ENCODE data around the gene RARS2.
"Not testable (repeated sequence)": the region's sequence is repeated elsewhere in the genome, so short reads cannot be mapped to it uniquely, and the experiment has no call there.

Gene RARS2

GRCh38 chr6:87589693-87590416 lies at the start of gene RARS2, which contains the start of gene ORC3:
TSS of gene RARS2 (minus strand) at chr6:87589987. CDS start at chr6:87589957, 30 bp downstream.
TSS of gene ORC3 (plus strand) at chr6:87590135. CDS start at chr6:87590169, 34 bp downstream.
- DNase-seq (peak; percentile 97), ATAC-seq (peak; percentile 100)
- H3K4me3 Mint-ChIP-seq, result peak within 1 kb of the TSS; percentile 90
- H3K36me3 Mint-ChIP-seq (ENCODE audit: low read depth), result peaks cover 21% of the 10 kb centered on the region
- H3K27ac Mint-ChIP-seq, result peak within 1 kb of the TSS; percentile 93
- H3K27me3 Mint-ChIP-seq, result no peaks in the 10 kb centered on the region
- no peaks in the 10 kb centered on the region for H3K9me3 Mint-ChIP-seq
- H3K4me1 Mint-ChIP-seq, result peaks cover 57% of the 10 kb centered on the region

GRCh38 chr6:87639373-87639772 lies 49.6 kb upstream of the RARS2 start:
- no peak for ATAC-seq
- Mint-ChIP-seq H3K27me3 (no peaks in the 10 kb centered on the region), H3K36me3 (ENCODE audit: low read depth) (peaks cover 25% of the 10 kb centered on the region), H3K4me1 (no peaks in the 10 kb centered on the region), H3K27ac (no peak overlapping the region), H3K4me3 (no peak overlapping the region), H3K9me3 (no peaks in the 10 kb centered on the region)
- no peak for DNase-seq

GRCh38 chr6:87637106-87637505 lies 47.3 kb upstream of the RARS2 start:
- Mint-ChIP-seq H3K4me3 (no peak overlapping the region), H3K4me1 (no peaks in the 10 kb centered on the region), H3K9me3 (no peaks in the 10 kb centered on the region), H3K27ac (no peak overlapping the region), H3K27me3 (no peaks in the 10 kb centered on the region), H3K36me3 (ENCODE audit: low read depth) (peaks cover 25% of the 10 kb centered on the region)
- DNase-seq (no peak), ATAC-seq (no peak)

- Mint-ChIP-seq H3K27ac (no peak overlapping the region), H3K27me3 (no peaks in the 10 kb centered on the region), H3K4me3 (no peak overlapping the region), H3K9me3 (no peaks in the 10 kb centered on the region), H3K36me3 (ENCODE audit: low read depth) (peaks cover 25% of the 10 kb centered on the region), H3K4me1 (no peaks in the 10 kb centered on the region)
- DNase-seq (no peak), ATAC-seq (no peak)
Measured at GRCh38 chr6:87636315-87636714, 46.5 kb upstream of the RARS2 start.

GRCh38 chr6:87633851-87634250 lies 44.1 kb upstream of the RARS2 start:
- H3K4me1 Mint-ChIP-seq, result no peaks in the 10 kb centered on the region
- H3K36me3 Mint-ChIP-seq (ENCODE audit: low read depth), result peaks cover 21% of the 10 kb centered on the region
- H3K27me3 Mint-ChIP-seq, result no peaks in the 10 kb centered on the region
- no peak overlapping the region for H3K27ac Mint-ChIP-seq
- no peak overlapping the region for H3K4me3 Mint-ChIP-seq
- ATAC-seq (no peak), DNase-seq (no peak)
- no peaks in the 10 kb centered on the region for H3K9me3 Mint-ChIP-seq

- Mint-ChIP-seq H3K4me3 (no peak overlapping the region), H3K36me3 (ENCODE audit: low read depth) (peaks cover 8% of the 10 kb centered on the region), H3K4me1 (no peaks in the 10 kb centered on the region), H3K9me3 (no peaks in the 10 kb centered on the region), H3K27ac (no peak overlapping the region), H3K27me3 (no peaks in the 10 kb centered on the region)
- ATAC-seq (no peak), DNase-seq (no peak)
Measured at GRCh38 chr6:87630746-87631145, 41.0 kb upstream of the RARS2 start.

- Mint-ChIP-seq H3K4me3 (no peak overlapping the region), H3K4me1 (no peaks in the 10 kb centered on the region), H3K27ac (no peak overlapping the region), H3K27me3 (no peaks in the 10 kb centered on the region), H3K36me3 (ENCODE audit: low read depth) (peaks cover 17% of the 10 kb centered on the region), H3K9me3 (no peaks in the 10 kb centered on the region)
- no peak for ATAC-seq
- no peak for DNase-seq
Measured at GRCh38 chr6:87628881-87629280, 39.1 kb upstream of the RARS2 start.

- Mint-ChIP-seq H3K27me3 (no peaks in the 10 kb centered on the region), H3K4me1 (no peaks in the 10 kb centered on the region), H3K4me3 (no peak overlapping the region), H3K36me3 (ENCODE audit: low read depth) (peaks cover 21% of the 10 kb centered on the region), H3K9me3 (no peaks in the 10 kb centered on the region), H3K27ac (no peak overlapping the region)
- no peak for DNase-seq
- no peak for ATAC-seq
Measured at GRCh38 chr6:87628424-87628823, 38.6 kb upstream of the RARS2 start.

- peaks cover 37% of the 10 kb centered on the region for H3K36me3 Mint-ChIP-seq (ENCODE audit: low read depth)
- H3K9me3 Mint-ChIP-seq, result no peaks in the 10 kb centered on the region
- DNase-seq, result no peak
- H3K4me3 Mint-ChIP-seq, result no peak overlapping the region
- no peaks in the 10 kb centered on the region for H3K4me1 Mint-ChIP-seq
- H3K27me3 Mint-ChIP-seq, result no peaks in the 10 kb centered on the region
- no peak overlapping the region for H3K27ac Mint-ChIP-seq
- no peak for ATAC-seq
Measured at GRCh38 chr6:87623248-87623647, 33.5 kb upstream of the RARS2 start.

GRCh38 chr6:87618531-87618930 lies 28.7 kb upstream of the RARS2 start:
- H3K4me1 Mint-ChIP-seq, result no peaks in the 10 kb centered on the region
- ATAC-seq (no peak), DNase-seq (no peak)
- no peak overlapping the region for H3K4me3 Mint-ChIP-seq
- no peaks in the 10 kb centered on the region for H3K27me3 Mint-ChIP-seq
- peaks cover 36% of the 10 kb centered on the region for H3K36me3 Mint-ChIP-seq (ENCODE audit: low read depth)
- no peak overlapping the region for H3K27ac Mint-ChIP-seq
- H3K9me3 Mint-ChIP-seq, result no peaks in the 10 kb centered on the region

- H3K4me3 Mint-ChIP-seq, result no peak overlapping the region
- no peaks in the 10 kb centered on the region for H3K4me1 Mint-ChIP-seq
- no peaks in the 10 kb centered on the region for H3K27me3 Mint-ChIP-seq
- no peaks in the 10 kb centered on the region for H3K9me3 Mint-ChIP-seq
- ATAC-seq (no peak), DNase-seq (no peak)
- H3K36me3 Mint-ChIP-seq (ENCODE audit: low read depth), result peaks cover 38% of the 10 kb centered on the region
- H3K27ac Mint-ChIP-seq, result no peak overlapping the region
Measured at GRCh38 chr6:87617405-87617804, 27.6 kb upstream of the RARS2 start.

GRCh38 chr6:87613018-87613417 lies 23.2 kb upstream of the RARS2 start:
- H3K4me1 Mint-ChIP-seq, result not testable (repeated sequence)

GRCh38 chr6:87608802-87609201 lies 19.0 kb upstream of the RARS2 start:
- no peak for DNase-seq
- H3K9me3 Mint-ChIP-seq, result no peaks in the 10 kb centered on the region
- peaks cover 35% of the 10 kb centered on the region for H3K36me3 Mint-ChIP-seq (ENCODE audit: low read depth)
- H3K27ac Mint-ChIP-seq, result no peak overlapping the region
- H3K4me1 Mint-ChIP-seq, result no peaks in the 10 kb centered on the region
- no peak overlapping the region for H3K4me3 Mint-ChIP-seq
- H3K27me3 Mint-ChIP-seq, result no peaks in the 10 kb centered on the region
- ATAC-seq, result no peak

More at GRCh38 chr6:87613018-87613417, 23.2 kb upstream of the RARS2 start:
- ATAC-seq, H3K4me3 Mint-ChIP-seq, H3K9me3 Mint-ChIP-seq, H3K27me3 Mint-ChIP-seq, H3K27ac Mint-ChIP-seq, DNase-seq: not testable (repeated sequence)
- peaks cover 38% of the 10 kb centered on the region for H3K36me3 Mint-ChIP-seq (ENCODE audit: low read depth)

- no peak overlapping the region for H3K27ac Mint-ChIP-seq
Measured at GRCh38 chr6:87606199-87606598, 16.4 kb upstream of the RARS2 start.

GRCh38 chr6:87600576-87600975 lies 10.8 kb upstream of the RARS2 start:
- H3K27ac Mint-ChIP-seq, result no peak overlapping the region
- peaks cover 12% of the 10 kb centered on the region for H3K36me3 Mint-ChIP-seq (ENCODE audit: low read depth)
- H3K27me3 Mint-ChIP-seq, result no peaks in the 10 kb centered on the region
- H3K4me1 Mint-ChIP-seq, result no peaks in the 10 kb centered on the region
- no peak for ATAC-seq
- no peak overlapping the region for H3K4me3 Mint-ChIP-seq
- DNase-seq, result no peak
- H3K9me3 Mint-ChIP-seq, result no peaks in the 10 kb centered on the region

More at GRCh38 chr6:87606199-87606598, 16.4 kb upstream of the RARS2 start:
- Mint-ChIP-seq H3K9me3 (no peaks in the 10 kb centered on the region), H3K36me3 (ENCODE audit: low read depth) (peaks cover 18% of the 10 kb centered on the region), H3K4me3 (no peak overlapping the region), H3K4me1 (no peaks in the 10 kb centered on the region), H3K27me3 (no peaks in the 10 kb centered on the region)
- ATAC-seq (no peak), DNase-seq (no peak)
